ENCODE data around the gene ZNF576.

ZNF576 gene

DNA sequence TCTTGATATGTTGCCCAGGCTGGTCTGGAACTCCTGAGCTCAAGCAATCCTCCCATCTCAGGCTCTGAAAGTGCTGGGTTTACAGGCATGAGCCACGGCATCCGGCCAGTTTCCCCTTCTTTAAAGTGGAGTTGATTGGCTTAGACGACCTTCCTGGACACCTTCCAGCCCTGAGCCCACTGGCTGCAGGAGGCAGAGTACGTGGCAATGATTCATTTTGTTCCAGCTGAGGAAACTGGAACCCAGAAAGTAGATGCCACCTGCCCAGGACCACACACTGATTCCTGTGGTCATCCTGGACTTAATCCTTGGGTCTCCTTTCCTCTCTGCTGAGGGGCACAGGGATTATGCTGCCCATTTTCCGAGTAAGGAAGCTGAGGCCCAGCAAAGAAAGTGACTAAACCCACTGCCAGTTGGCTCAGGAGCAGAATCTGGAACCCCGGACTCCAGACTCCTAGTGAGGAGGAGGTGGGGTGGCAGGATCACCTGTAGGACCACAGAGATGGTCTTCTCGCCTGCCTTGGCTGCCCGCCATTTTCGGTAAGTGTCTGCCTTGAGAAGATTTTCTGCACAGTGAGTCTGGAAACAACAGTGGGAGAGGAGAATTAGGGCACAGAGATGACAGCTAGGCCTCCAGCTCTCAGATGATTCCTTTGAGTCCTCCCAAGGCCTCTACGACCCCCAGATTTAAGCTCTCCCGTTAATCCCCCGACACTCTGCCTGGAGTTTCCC lies 21.8 kb upstream of the ZNF576 start:
- POLR2A ChIA-PET, result no interaction called here
- DNase-seq (ENCODE audit: extremely low spot score), result no peak
- TF ChIP-seq, protein P1, sequence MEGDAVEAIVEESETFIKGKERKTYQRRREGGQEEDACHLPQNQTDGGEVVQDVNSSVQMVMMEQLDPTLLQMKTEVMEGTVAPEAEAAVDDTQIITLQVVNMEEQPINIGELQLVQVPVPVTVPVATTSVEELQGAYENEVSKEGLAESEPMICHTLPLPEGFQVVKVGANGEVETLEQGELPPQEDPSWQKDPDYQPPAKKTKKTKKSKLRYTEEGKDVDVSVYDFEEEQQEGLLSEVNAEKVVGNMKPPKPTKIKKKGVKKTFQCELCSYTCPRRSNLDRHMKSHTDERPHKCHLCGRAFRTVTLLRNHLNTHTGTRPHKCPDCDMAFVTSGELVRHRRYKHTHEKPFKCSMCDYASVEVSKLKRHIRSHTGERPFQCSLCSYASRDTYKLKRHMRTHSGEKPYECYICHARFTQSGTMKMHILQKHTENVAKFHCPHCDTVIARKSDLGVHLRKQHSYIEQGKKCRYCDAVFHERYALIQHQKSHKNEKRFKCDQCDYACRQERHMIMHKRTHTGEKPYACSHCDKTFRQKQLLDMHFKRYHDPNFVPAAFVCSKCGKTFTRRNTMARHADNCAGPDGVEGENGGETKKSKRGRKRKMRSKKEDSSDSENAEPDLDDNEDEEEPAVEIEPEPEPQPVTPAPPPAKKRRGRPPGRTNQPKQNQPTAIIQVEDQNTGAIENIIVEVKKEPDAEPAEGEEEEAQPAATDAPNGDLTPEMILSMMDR (IDR thresholded peaks at IDR 0.05; ENCODE audit: control extremely low read depth, extremely low read depth, low read depth, missing control alignments), result no peak
- CTCF ChIA-PET, result interaction anchor here (1.3 to 10.4 kb wide), 5 partner anchors 10 to 39 kb away, joined by 5 to 97 read pairs (median 6); no protein-coding TSS in a partner anchor

DNA sequence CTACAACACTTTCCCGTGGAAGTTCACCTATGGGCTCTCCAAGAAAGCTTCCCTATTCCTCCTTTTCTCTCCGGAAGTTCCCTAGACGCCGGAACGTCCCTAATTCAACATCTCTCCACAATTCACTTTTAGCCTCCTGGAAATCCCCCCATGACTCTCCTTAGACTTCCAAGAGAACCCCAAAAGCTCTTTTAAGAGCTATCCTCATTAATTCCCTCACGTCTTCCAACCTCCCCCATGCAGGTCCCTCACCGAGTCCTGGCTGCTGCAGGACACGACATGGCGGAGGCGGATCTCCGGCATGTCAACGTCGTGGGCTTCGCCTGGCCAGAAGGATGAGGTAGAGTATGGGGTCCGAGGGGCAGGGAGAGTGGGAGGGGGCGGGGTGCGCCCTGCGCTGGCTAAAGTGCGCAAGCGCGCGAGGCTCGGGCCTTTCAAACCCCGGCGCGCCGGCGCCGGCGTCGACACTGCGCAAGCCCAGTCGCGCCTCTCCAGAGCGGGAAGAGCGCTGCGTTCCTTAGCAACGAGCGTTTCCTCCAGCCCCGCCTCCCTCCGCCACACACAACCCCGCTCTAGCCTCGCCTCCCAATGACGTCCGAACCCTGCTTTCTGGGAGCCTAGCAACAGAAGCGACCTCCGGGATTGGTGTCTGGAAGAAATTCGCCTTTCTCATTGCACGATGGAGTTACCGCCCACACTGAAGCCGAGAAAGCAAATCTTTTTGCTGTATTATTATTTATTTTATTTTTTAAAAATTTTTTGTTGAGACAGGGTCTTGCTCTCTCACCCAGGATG lies 21.0 kb upstream of the ZNF576 start, which contains the start of the genes PINLYP and XRCC1:
TSS of gene PINLYP (plus strand) at position 646 of the 795 bp plus-strand sequence. CDS start 1,391 bp downstream, outside the sequence.
TSS of gene XRCC1 (minus strand) at position 372 of the 795 bp plus-strand sequence. CDS start at position 303, 69 bp downstream.
- TF ChIP-seq, protein P1 (IDR thresholded peaks at IDR 0.05; ENCODE audit: control extremely low read depth, extremely low read depth, low read depth, missing control alignments), result no peak
- POLR2A ChIA-PET, result interaction anchor here (0.6 to 0.8 kb wide), 2 partner anchors 19 to 98 kb away, joined by 3 to 6 read pairs; no protein-coding TSS in a partner anchor
- CTCF ChIA-PET, result interaction anchor here (1.6 to 10.4 kb wide), 3 partner anchors 10 to 19 kb away, joined by 6 to 97 read pairs (median 11); no protein-coding TSS in a partner anchor
- DNase-seq (ENCODE audit: extremely low spot score), result peak; percentile 98

DNA sequence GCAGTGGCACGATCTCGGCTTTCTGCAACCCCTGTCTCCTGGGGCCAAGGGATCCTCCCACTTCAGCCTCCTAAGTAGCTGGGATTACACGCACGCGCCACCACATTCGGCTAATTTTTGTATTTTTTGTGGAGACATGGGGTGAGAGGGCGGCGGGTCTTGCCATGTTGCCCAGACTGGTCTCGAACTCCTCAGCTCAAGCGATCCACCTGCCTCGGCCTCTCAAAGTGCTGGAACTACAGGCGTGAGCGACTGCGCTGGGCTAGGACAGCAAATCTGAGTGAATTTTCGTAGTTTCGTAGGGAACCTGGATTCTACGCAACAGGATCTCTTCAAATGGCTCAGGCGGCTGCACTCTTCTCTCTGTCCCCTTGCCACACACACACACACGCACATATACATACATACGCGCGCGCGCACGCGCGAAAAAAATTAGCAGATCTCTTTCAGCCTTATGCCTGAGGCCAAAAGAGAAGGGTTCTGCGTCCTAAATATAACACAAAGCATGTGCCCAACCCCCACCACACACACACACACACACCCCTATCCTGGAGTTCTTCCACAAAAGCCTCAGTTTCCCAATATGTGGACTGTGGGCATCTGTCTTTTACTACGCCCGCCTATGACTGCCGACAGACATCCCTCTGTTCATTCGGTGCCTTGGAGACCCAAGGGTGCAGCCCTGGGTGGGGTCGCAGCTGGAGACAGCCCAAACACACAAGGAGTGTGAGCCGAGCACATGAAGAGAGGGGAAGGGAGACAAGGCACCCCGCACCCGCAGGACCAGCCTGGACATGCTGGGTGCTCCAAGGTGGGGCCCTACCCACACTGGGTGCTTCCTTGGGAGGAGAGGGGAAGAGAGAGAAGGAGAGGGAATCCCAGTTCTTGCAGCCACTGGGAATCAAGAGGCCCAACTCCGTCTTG lies 20.2 kb upstream of the ZNF576 start:
- TF ChIP-seq, protein P1 (IDR thresholded peaks at IDR 0.05; ENCODE audit: control extremely low read depth, extremely low read depth, low read depth, missing control alignments), result no peak
- ChIA-PET POLR2A (interaction anchor here (0.6 to 0.8 kb wide), 2 partner anchors 18 to 97 kb away, joined by 3 to 6 read pairs; no protein-coding TSS in a partner anchor), CTCF (interaction anchor here (1.4 to 10.4 kb wide), 2 partner anchors 19 to 47 kb away, joined by 3 to 97 read pairs; no protein-coding TSS in a partner anchor)
- DNase-seq (ENCODE audit: extremely low spot score), result no peak

DNA sequence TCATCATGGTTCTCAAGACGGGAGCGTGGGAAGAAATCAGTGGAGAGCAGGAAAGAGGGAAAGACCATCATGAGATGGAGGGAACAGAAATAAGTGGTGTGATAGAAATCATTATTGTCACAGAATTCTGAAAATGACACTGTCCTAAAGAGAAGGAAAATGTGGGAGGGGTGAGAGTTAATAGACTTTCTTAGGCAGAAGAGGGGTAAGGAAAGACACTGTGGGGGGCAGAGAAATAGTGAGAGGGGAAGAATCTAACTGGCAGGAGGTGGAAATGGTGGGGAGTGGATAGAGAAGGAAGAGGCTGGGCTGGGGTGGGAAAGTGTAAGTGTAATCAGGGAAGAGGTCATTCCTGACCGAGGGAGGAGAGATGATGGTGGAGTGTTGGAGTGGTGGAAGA lies 17.6 kb upstream of the ZNF576 start:
- POLR2A ChIA-PET, result no interaction called here
- TF ChIP-seq, protein P1 (IDR thresholded peaks at IDR 0.05; ENCODE audit: control extremely low read depth, extremely low read depth, low read depth, missing control alignments), result no peak
- CTCF ChIA-PET, result interaction anchor here (1.2 to 10.4 kb wide), 3 partner anchors 16 to 22 kb away, joined by 7 to 97 read pairs (median 7); no protein-coding TSS in a partner anchor
- no peak for DNase-seq (ENCODE audit: extremely low spot score)

DNA sequence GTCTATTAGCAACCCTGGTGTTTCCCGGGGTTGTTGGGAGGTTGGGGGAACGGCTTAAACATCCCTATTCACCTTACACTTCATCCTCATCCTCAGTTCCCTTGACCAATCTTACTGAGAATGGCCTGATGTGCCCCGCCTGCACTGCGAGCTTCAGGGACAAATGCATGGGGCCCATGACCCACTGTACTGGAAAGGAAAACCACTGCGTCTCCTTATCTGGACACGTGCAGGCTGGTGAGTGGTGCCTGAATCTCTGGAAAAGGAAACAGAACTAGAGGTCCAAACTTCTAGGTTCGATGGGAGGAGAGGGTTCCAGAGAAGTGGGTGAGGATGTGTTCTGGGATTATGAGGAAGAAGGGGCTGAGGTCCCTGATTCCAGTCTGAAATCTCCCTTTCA lies 14.9 kb upstream of the ZNF576 start:
- CTCF ChIA-PET, result interaction anchor here (2.2 to 3.7 kb wide), 2 partner anchors 13 to 27 kb away, joined by 4 to 23 read pairs; no protein-coding TSS in a partner anchor
- POLR2A ChIA-PET, result no interaction called here

More for the DNA sequence above, 14.9 kb upstream of the ZNF576 start:
- TF ChIP-seq, protein P1 (IDR thresholded peaks at IDR 0.05; ENCODE audit: control extremely low read depth, extremely low read depth, low read depth, missing control alignments), result no peak
- DNase-seq (ENCODE audit: extremely low spot score), result no peak

Data from GM10248 (cell line).